ENCODE measurements around the gene NFIB. TPM values are rescaled to one million over a fixed set of nuclear protein-coding genes. Genes with fewer than 3 reads are reported as not detected.

The NFIB gene
- total and polyA plus RNA-seq, 10 of the 15 experiments (the other 5 are each of a cell fraction or from before 2014, with no cell fraction given) = under 0.01 to 0.19 (median 0.05) TPM; not detected in 3

DNA sequence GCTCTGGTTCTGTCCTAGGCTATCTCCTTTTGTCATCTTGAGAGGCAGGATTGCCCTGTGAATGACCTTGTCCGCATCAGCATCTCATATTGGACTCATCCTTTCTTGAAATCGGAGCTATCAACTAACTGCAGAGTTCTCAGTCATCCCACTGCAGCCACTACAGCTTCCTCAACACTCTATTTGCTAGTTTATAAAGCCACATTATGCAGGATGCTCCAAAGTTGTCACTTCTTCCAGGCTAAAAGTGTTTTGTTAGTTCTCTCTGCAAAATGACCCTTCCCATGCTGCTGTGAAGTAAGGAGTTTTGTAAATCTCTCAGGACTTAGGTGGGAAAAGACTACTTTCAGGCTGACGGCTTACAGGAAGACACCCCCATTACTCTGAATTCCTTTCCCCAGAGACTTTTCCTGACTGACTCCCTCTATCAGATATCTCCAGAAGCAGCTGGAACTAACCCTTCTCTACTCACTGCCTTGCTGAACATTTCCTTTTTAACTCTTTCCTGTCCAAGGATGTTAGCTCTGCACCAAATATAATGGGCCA is 257.6 kb downstream of the NFIB start (continued):
- TF ChIP-seq, protein P1, sequence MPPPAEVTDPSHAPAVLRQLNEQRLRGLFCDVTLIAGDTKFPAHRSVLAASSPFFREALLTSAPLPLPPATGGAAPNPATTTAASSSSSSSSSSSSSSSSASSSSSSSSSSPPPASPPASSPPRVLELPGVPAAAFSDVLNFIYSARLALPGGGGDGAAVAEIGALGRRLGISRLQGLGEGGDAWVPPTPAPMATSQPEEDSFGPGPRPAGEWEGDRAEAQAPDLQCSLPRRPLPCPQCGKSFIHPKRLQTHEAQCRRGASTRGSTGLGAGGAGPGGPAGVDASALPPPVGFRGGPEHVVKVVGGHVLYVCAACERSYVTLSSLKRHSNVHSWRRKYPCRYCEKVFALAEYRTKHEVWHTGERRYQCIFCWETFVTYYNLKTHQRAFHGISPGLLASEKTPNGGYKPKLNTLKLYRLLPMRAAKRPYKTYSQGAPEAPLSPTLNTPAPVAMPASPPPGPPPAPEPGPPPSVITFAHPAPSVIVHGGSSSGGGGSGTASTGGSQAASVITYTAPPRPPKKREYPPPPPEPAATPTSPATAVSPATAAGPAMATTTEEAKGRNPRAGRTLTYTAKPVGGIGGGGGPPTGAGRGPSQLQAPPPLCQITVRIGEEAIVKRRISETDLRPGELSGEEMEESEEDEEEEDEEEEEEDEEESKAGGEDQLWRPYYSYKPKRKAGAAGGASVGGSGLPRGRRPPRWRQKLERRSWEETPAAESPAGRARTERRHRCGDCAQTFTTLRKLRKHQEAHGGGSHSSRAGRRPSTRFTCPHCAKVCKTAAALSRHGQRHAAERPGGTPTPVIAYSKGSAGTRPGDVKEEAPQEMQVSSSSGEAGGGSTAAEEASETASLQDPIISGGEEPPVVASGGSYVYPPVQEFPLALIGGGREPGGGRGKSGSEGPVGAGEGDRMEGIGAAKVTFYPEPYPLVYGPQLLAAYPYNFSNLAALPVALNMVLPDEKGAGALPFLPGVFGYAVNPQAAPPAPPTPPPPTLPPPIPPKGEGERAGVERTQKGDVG (CRISPR knock-in tag; IDR thresholded peaks at IDR 0.05) = no peak
- TF ChIP-seq GABPA (IDR thresholded peaks at IDR 0.05; ENCODE audit: low read depth) = no peak
- no peak for TF ChIP-seq NRF1 (conservative IDR thresholded peaks at IDR 0.05; ENCODE audit: low read depth, low read length)
- no peak for TF ChIP-seq SIN3A (IDR thresholded peaks at IDR 0.05; ENCODE audit: low read depth, low read length)
- no peak for TF ChIP-seq ZNF207 (IDR thresholded peaks at IDR 0.05; ENCODE audit: borderline replicate concordance)
- no peak for TF ChIP-seq CREB1 (IDR thresholded peaks at IDR 0.05; ENCODE audit: low read depth)

DNA sequence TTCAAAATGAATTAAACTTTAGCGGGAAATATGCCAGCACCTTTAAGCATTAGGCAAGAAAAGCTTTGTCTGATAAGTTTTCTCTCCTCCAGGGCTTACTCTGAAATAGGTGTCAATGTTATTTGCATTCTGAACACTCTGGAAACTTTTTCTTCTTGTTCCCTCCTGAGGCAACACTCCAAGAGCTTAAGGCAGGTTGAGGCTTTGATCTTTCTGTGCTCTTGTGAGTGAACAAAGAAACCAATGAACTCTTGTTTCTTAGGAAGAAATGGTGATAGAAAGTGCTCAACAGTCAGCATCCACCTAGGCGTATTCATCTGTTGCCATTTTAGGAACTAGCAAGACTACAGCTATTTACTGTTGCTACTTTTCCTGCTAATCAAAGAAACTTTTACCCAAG is 259.8 kb downstream of the NFIB start:
- in situ Hi-C loops (cut with MboI) (no loop called here), intact Hi-C loops (cut with micrococcal nuclease; ENCODE audit: unreplicated experiment) (no loop called here)
- RAD21 ChIA-PET (ENCODE audit: unreplicated experiment) = no interaction called here
- Histone ChIP-seq H3K79me2 (ENCODE audit: control insufficient read depth, insufficient read depth, low read length) (no peaks in the 10 kb centered on the region), H2AFZ (ENCODE audit: control insufficient read depth, low read depth, low read length) (no peak overlapping the region), H3K27ac (ENCODE audit: control insufficient read depth, insufficient read depth) (no peak overlapping the region), H3K36me3 (ENCODE audit: control insufficient read depth in 2 of 2, insufficient read depth in 2 of 2, low read length in 1 of 2) (no peaks in the 10 kb centered on the region), H3K4me2 (ENCODE audit: control insufficient read depth, insufficient read depth) (no peak overlapping the region), H3K27me3 (replicated peaks in 1 of 2; ENCODE audit: control insufficient read depth in 2 of 2, insufficient read depth in 2 of 2, low read length in 1 of 2) (no peaks in the 10 kb centered on the region), H4K20me1 (ENCODE audit: control insufficient read depth, insufficient read depth) (no peaks in the 10 kb centered on the region), H3K4me3 (no peak overlapping the region), H3K9ac (ENCODE audit: control insufficient read depth, insufficient read depth, low read length) (no peak overlapping the region), H3K9me3 (replicated peaks; ENCODE audit: control insufficient read depth, insufficient read depth, low read length) (no peaks in the 10 kb centered on the region), H3K4me1 (ENCODE audit: control insufficient read depth, insufficient read depth, low read length) (no peaks in the 10 kb centered on the region)
- FAIRE-seq (no peak), ATAC-seq (no peak), DNase-seq (ENCODE audit: low read depth, low spot score) (no peak)
- SMC1A ChIA-PET (ENCODE audit: uncharacterized antibody, unreplicated experiment) = interaction anchor here (0.7 kb wide), 1 partner anchor 15 kb away, joined by 3 read pairs; no protein-coding TSS in a partner anchor
- BruUV-seq (replicated peaks) = no TSS peak
- POLR2A ChIA-PET = no interaction called here
- TF ChIP-seq MXI1 (IDR thresholded peaks at IDR 0.05; ENCODE audit: low read depth, low read length) (no peak), BACH1 (IDR thresholded peaks at IDR 0.05; ENCODE audit: borderline replicate concordance) (no peak), SP1 (IDR thresholded peaks at IDR 0.05; ENCODE audit: low read depth, low read length) (no peak), JUND (IDR thresholded peaks at IDR 0.05; ENCODE audit: low read depth, low read length) (no peak)
- TF ChIP-seq, protein P2, sequence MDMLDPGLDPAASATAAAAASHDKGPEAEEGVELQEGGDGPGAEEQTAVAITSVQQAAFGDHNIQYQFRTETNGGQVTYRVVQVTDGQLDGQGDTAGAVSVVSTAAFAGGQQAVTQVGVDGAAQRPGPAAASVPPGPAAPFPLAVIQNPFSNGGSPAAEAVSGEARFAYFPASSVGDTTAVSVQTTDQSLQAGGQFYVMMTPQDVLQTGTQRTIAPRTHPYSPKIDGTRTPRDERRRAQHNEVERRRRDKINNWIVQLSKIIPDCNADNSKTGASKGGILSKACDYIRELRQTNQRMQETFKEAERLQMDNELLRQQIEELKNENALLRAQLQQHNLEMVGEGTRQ (IDR thresholded peaks at IDR 0.05; ENCODE audit: borderline replicate concordance, low read depth, low read length) = no peak
- WGBS (ENCODE audit: insufficient coverage, insufficient replicate concordance, low lambda C conversion rate, missing lambda C conversion rate) = 0% methylated on average over 2 of the region's 2 CpGs
- CTCF ChIA-PET = no interaction called here

Measured in GM12878 (cell line).